ENCODE measurements around the gene DISP2. TPM values are rescaled to one million over a fixed set of nuclear protein-coding genes. Genes with fewer than 3 reads are reported as not detected.

Gene DISP2, protein sequence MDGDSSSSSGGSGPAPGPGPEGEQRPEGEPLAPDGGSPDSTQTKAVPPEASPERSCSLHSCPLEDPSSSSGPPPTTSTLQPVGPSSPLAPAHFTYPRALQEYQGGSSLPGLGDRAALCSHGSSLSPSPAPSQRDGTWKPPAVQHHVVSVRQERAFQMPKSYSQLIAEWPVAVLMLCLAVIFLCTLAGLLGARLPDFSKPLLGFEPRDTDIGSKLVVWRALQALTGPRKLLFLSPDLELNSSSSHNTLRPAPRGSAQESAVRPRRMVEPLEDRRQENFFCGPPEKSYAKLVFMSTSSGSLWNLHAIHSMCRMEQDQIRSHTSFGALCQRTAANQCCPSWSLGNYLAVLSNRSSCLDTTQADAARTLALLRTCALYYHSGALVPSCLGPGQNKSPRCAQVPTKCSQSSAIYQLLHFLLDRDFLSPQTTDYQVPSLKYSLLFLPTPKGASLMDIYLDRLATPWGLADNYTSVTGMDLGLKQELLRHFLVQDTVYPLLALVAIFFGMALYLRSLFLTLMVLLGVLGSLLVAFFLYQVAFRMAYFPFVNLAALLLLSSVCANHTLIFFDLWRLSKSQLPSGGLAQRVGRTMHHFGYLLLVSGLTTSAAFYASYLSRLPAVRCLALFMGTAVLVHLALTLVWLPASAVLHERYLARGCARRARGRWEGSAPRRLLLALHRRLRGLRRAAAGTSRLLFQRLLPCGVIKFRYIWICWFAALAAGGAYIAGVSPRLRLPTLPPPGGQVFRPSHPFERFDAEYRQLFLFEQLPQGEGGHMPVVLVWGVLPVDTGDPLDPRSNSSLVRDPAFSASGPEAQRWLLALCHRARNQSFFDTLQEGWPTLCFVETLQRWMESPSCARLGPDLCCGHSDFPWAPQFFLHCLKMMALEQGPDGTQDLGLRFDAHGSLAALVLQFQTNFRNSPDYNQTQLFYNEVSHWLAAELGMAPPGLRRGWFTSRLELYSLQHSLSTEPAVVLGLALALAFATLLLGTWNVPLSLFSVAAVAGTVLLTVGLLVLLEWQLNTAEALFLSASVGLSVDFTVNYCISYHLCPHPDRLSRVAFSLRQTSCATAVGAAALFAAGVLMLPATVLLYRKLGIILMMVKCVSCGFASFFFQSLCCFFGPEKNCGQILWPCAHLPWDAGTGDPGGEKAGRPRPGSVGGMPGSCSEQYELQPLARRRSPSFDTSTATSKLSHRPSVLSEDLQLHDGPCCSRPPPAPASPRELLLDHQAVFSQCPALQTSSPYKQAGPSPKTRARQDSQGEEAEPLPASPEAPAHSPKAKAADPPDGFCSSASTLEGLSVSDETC (N-terminal part only)
- 0.49 and 0.65 TPM in 2 replicates for total RNA-seq

DNA sequence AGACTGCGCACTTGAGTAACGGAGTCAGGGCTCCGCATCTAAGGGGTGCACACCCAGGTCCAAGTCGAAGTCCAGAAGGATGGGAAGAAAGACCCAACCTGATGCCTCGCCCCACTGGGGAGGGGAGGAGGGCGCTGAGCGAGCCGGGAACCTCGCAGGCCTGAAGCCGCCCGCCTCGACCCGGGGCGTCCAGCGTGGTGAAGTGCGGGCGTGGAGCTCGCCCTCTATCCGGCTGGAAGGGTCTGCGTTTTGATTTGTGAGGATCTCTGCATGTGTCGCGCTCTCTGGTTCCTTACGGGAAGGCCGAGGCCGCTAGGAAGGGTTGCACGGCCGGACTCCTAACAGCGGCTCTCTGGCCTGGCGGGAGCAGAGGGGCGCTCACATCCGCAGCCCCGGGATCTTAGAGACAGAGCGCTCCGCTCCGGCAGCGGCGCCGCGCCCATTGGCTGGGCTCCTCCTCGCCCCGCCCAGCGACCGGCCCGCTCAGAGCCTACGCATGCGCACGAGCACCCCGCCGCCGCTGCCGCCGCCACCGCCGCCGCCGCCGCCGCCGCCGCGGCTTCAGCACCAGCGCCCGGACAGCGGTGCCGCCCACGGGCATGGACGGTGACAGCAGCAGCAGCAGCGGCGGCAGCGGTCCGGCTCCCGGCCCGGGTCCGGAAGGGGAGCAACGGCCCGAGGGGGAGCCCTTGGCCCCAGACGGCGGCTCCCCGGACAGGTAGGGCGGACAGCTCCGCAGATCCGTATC lies at the start of gene DISP2:
TSS of gene DISP2 (plus strand) at position 497 of the 748 bp plus-strand sequence. CDS start at position 600, 103 bp downstream.

GRCh38 chr15:40323239-40323952 lies 34.6 kb upstream of the DISP2 start, which contains the start of gene INAFM2:
Gene INAFM2 (plus strand): TSS chr15:40323692. CDS start chr15:40324056, 364 bp downstream.

DNA sequence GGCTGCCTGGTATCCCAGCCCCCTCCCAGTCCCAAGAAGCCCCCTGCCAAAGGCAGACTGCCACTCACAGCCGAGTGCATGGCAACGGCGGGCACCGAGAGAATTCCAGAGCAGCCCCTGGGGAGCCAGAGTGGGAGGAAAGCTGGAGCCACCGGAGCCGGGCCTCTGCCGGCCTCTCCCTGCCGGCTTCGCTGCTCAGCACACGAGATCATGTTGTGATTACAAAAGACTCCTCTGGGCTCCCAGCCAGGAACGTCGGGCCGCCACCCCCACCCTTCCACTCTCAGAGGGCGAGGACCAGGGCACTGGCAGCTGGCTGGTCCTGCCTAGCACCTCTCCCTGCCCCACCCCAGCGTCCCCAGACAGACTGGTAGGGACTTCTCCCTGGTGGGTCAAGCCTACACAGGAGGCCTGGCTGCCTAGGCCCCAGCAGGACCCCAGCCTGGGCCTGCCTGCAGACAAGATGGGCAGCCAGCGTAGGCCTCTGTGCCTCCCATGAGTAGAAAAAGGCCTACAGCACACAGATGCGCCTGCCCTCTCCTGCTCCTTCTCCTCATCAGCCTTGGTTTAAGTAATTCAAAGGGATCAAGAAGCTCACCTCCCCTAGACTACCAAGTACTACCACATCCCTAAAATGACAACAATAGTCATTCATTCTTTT lies 17.1 kb upstream of the DISP2 start, which contains the start of gene CCDC9B:
TSS of gene CCDC9B (minus strand) at position 200 of the 661 bp plus-strand sequence. CDS start at position 80, 120 bp downstream.

DNA sequence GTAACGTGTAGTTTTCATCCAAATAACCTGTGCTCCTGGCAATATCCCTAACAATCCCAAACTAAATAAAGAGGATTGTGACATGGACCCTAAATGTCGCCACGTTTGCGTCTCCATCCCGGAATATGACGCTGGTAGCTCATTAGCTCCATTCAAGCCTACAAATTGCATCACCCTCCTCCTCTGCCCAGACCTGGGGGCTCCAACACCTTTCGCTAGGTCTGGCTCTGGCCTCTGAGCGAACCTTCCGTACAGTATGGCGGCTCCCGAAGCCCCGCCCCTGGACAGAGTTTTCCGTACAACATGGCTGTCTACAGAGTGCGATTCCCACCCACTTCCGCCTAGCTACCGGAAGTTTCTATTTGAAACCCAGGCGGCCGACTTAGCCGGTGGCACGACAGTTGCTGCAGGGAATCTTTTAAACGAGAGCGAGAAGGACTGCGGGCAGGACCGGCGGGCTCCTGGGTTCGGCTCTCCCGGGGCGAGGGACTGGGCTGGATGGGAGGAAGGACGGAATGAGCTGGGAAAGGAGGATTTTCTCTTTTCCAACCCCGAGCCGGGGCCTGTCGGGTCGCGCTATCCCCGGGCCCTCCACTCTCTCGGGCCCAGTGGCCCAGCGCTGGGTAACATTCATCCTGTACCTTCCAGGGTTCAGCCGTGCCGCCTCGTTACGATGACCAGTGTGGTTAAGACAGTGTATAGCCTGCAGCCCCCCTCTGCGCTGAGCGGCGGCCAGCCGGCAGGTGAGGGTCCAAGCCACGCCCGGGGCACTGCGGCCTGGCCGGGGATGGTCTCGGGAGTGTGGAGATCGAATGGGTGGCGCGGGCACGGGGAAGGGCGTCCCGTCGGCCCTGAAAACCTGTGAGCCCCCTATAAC lies 24.8 kb downstream of the DISP2 start, which contains the start of gene KNSTRN:
TSS of gene KNSTRN (plus strand) at position 142 of the 877 bp plus-strand sequence. CDS start at position 257, 115 bp downstream.

GRCh38 chr15:40405501-40406381 lies 47.7 kb downstream of the DISP2 start, which contains the start of gene IVD:
Gene IVD (plus strand): TSS chr15:40405795. CDS start chr15:40405828, 33 bp downstream.

Other genes starting within 250 kb of the DISP2 start
- gene BMF, start 249.3 kb upstream of the DISP2 start, total RNA-seq = 6.6 and 9.2 TPM in 2 replicates
- 2.4 and 5.0 TPM in 2 replicates for gene BUB1B, start 197.2 kb upstream of the DISP2 start, total RNA-seq
- 0.12 and 0.32 TPM in 2 replicates for gene PAK6, start 119.2 kb upstream of the DISP2 start, total RNA-seq
- gene ANKRD63, start 75.2 kb upstream of the DISP2 start, total RNA-seq = not detected in 2 replicates
- gene PLCB2, start 50.3 kb upstream of the DISP2 start, total RNA-seq = 0.12 and 0.49 TPM in 2 replicates
- 12.2 and 13.4 TPM in 2 replicates for gene INAFM2, start 34.5 kb upstream of the DISP2 start, total RNA-seq
- gene CCDC9B, start 17.3 kb upstream of the DISP2 start, total RNA-seq = 31.0 and 35.0 TPM in 2 replicates
- gene PHGR1, start 7.2 kb upstream of the DISP2 start, total RNA-seq = not detected in 2 replicates
- gene KNSTRN, start 24.5 kb downstream of the DISP2 start, total RNA-seq = 10.9 and 12.0 TPM in 2 replicates
- gene IVD, start 47.6 kb downstream of the DISP2 start, total RNA-seq = 53.2 and 57.8 TPM in 2 replicates
- 13.7 and 17.8 TPM in 2 replicates for gene BAHD1, start 82.7 kb downstream of the DISP2 start, total RNA-seq
- gene CHST14, start 112.8 kb downstream of the DISP2 start, total RNA-seq = 15.5 and 18.7 TPM in 2 replicates
- gene CCDC32, start 206.8 kb downstream of the DISP2 start, total RNA-seq = 19.4 and 21.3 TPM in 2 replicates
- gene RPUSD2, start 211.1 kb downstream of the DISP2 start, total RNA-seq = 10.8 and 11.7 TPM in 2 replicates
- 2.9 and 3.6 TPM in 2 replicates for gene KNL1, start 236.0 kb downstream of the DISP2 start, total RNA-seq